Measurements from ENCODE around the gene MORN4. TPM values are rescaled to one million over a fixed set of nuclear protein-coding genes. Genes with fewer than 3 reads are reported as not detected.
A peak's percentile ranks its signal among the peaks of the same experiment; 100 is the strongest.

The MORN4 gene
- total RNA-seq, 1 donor from 2014 or later, result 16.4 TPM

- DNase-seq (ENCODE audit: low spot score in 2 of 2, unreplicated experiment in 2 of 2), result no peak
- TF ChIP-seq, protein P1, sequence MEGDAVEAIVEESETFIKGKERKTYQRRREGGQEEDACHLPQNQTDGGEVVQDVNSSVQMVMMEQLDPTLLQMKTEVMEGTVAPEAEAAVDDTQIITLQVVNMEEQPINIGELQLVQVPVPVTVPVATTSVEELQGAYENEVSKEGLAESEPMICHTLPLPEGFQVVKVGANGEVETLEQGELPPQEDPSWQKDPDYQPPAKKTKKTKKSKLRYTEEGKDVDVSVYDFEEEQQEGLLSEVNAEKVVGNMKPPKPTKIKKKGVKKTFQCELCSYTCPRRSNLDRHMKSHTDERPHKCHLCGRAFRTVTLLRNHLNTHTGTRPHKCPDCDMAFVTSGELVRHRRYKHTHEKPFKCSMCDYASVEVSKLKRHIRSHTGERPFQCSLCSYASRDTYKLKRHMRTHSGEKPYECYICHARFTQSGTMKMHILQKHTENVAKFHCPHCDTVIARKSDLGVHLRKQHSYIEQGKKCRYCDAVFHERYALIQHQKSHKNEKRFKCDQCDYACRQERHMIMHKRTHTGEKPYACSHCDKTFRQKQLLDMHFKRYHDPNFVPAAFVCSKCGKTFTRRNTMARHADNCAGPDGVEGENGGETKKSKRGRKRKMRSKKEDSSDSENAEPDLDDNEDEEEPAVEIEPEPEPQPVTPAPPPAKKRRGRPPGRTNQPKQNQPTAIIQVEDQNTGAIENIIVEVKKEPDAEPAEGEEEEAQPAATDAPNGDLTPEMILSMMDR (IDR thresholded peaks at IDR 0.05; ENCODE audit: unreplicated experiment), result no peak
- Mint-ChIP-seq H3K27ac (peak overlapping the region; percentile 6), H3K4me1 (no peaks in the 10 kb centered on the region), H3K4me3 (no peak overlapping the region), H3K9me3 (no peaks in the 10 kb centered on the region), H3K36me3 (peaks cover 9% of the 10 kb centered on the region), H3K27me3 (ENCODE audit: low read depth) (no peaks in the 10 kb centered on the region)
These were observed 40.6 kb upstream of the MORN4 start for GRCh38 chr10:97673736-97674525.

GRCh38 chr10:97669571-97669970 is 36.3 kb upstream of the MORN4 start:
- H3K4me3 Mint-ChIP-seq, result no peak overlapping the region
- no peaks in the 10 kb centered on the region for H3K4me1 Mint-ChIP-seq
- peaks cover 26% of the 10 kb centered on the region for H3K36me3 Mint-ChIP-seq
- H3K9me3 Mint-ChIP-seq, result no peaks in the 10 kb centered on the region
- TF ChIP-seq, protein P1 (IDR thresholded peaks at IDR 0.05; ENCODE audit: unreplicated experiment), result no peak
- no peaks in the 10 kb centered on the region for H3K27me3 Mint-ChIP-seq (ENCODE audit: low read depth)
- H3K27ac Mint-ChIP-seq, result no peak overlapping the region
- DNase-seq (ENCODE audit: low spot score in 2 of 2, unreplicated experiment in 2 of 2), result no peak

- no peak overlapping the region for H3K27ac Mint-ChIP-seq
- TF ChIP-seq, protein P1 (IDR thresholded peaks at IDR 0.05; ENCODE audit: unreplicated experiment), result no peak
- H3K27me3 Mint-ChIP-seq (ENCODE audit: low read depth), result no peaks in the 10 kb centered on the region
- H3K36me3 Mint-ChIP-seq, result peaks cover 35% of the 10 kb centered on the region
- no peaks in the 10 kb centered on the region for H3K4me1 Mint-ChIP-seq
- H3K4me3 Mint-ChIP-seq, result no peak overlapping the region
- no peak for DNase-seq (ENCODE audit: low spot score in 2 of 2, unreplicated experiment in 2 of 2)
- no peaks in the 10 kb centered on the region for H3K9me3 Mint-ChIP-seq
These were observed 34.2 kb upstream of the MORN4 start for GRCh38 chr10:97667463-97667862.

- H3K36me3 Mint-ChIP-seq, result peaks cover 39% of the 10 kb centered on the region
These were observed 33.7 kb upstream of the MORN4 start for GRCh38 chr10:97666992-97667391.

DNA sequence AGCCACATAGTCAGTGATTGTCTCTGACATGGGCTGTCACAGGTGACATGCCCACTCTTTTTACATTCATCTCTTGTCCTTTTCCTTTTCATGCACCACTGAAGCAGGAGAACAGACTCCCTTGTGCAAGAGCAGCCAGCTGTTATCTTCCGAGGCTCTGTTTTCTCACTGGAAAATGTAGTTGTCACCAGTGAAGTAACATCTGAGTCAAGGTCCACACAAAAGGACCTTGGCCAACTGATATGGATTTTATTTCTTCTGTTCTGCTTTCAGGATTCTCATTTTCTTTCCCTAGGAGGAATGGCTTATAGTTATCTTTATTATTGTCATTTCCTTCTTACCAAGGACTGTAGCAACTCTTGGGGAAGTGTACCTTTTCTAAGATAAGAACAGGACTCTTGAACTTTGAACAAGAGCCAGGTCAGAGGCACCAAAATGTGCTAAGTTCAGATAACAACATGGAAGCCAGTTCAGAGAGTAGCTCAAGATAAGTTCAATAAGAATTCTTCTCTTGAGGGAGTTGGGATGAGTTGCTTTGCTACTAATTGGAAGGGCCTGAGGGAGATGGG is 31.1 kb upstream of the MORN4 start:
- Mint-ChIP-seq H3K4me3 (no peak overlapping the region), H3K27ac (no peak overlapping the region), H3K4me1 (peaks cover 3% of the 10 kb centered on the region), H3K27me3 (ENCODE audit: low read depth) (no peaks in the 10 kb centered on the region), H3K9me3 (no peaks in the 10 kb centered on the region), H3K36me3 (peaks cover 40% of the 10 kb centered on the region)
- TF ChIP-seq, protein P1 (IDR thresholded peaks at IDR 0.05; ENCODE audit: unreplicated experiment), result no peak
- no peak for DNase-seq (ENCODE audit: low spot score in 2 of 2, unreplicated experiment in 2 of 2)

More at GRCh38 chr10:97666992-97667391, 33.7 kb upstream of the MORN4 start:
- TF ChIP-seq, protein P1 (IDR thresholded peaks at IDR 0.05; ENCODE audit: unreplicated experiment), result no peak
- no peak for DNase-seq (ENCODE audit: low spot score in 2 of 2, unreplicated experiment in 2 of 2)
- no peaks in the 10 kb centered on the region for H3K4me1 Mint-ChIP-seq
- no peak overlapping the region for H3K4me3 Mint-ChIP-seq
- H3K9me3 Mint-ChIP-seq, result no peaks in the 10 kb centered on the region
- H3K27me3 Mint-ChIP-seq (ENCODE audit: low read depth), result no peaks in the 10 kb centered on the region
- H3K27ac Mint-ChIP-seq, result no peak overlapping the region

All from mesothelial cell of epicardium (in vitro differentiated cells).